Hematopoietic multipotent progenitor cell treated with erythropoietin and hydrocortisone succinate and interleukin-3 and kit ligand, for 8 days (in vitro differentiated cells): ENCODE data around the gene ASAH2.
"Not testable (repeated sequence)": the region's sequence is repeated elsewhere in the genome, so short reads cannot be mapped to it uniquely, and the experiment has no call there.

ENCODE experiments used
- DNase-seq: peaks from one replicate; pipeline ENCODE4 v3.0.0-alpha.2; 2015

ASAH2 gene

DNA sequence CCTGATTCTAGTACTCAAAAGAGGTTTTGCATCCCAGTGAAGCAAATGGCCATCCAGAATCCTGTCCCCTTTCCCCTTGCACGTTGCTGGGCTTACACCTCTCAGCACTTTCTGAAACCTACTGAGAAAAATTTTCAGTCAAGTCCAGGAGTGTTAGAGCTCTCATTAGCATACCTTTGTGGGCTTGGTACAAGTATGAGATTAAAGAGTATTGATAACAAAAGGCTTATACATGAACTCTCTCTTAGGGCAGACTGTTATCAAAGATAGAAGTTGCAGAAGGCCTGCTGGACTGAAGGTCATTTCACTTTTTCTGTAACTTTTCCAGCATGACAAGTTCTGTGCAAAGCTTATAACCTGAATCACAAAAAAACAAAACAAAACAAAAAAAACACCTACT is at the start of gene ASAH2:
ASAH2 (minus strand) TSS at position 123 of the 400 bp plus-strand sequence. CDS start 2,906 bp downstream, outside the sequence.
- DNase-seq = no peak

- no peak for DNase-seq
Measured at GRCh38 chr10:50299948-50300669, 48.8 kb upstream of the ASAH2 start.

- no peak for DNase-seq
Measured at GRCh38 chr10:50295367-50295766, 44.1 kb upstream of the ASAH2 start.

GRCh38 chr10:50294582-50294981 is 43.3 kb upstream of the ASAH2 start:
- DNase-seq = no peak

GRCh38 chr10:50293513-50294313 is 42.4 kb upstream of the ASAH2 start:
- DNase-seq = no peak

DNA sequence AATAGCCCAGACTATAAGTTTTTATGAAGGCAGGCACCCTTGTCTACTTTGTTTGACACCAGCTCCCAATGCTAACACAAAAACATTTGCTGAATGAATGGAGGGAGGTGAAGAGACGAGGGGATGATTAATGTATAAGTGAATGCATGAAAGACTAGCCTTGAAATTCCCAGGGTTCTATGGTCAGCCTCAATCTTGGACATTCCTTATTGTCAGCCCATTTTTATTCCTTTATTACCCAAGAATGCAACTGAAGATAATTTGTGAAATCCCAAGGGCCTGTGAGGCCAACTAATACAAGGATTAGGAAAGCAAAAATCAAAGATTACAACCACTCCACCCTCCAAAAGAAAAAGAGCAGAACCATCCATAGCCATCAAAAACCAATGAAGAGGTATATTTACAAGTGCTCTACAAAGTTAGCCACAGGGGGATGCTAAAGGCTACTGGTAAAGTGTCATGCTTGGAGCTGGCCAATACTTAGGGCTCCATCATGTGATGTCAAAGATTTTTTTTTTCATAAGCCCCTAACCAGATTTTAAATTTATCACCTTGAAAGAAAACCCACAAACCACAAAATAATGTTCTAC is 40.0 kb upstream of the ASAH2 start:
- peak; percentile 45 for DNase-seq

DNA sequence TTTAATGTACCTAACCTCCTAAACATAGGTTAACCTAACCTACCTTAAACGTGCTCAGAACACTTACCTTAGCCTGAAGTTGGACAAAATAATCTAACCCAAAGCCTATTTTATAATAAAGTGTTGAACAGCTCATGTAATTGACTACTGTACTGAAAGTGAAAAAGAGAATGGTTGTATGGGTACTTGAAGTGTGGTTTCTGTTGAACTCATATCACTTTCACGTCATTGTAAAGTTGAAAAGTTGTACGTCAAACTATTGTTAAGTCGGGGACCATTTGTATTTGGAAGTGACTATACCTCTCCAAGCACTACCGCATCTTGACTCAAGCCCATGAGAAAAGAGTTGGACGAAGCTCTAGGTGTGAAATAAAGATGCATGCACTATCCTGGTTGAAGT is 37.9 kb upstream of the ASAH2 start:
- DNase-seq = no peak

DNA sequence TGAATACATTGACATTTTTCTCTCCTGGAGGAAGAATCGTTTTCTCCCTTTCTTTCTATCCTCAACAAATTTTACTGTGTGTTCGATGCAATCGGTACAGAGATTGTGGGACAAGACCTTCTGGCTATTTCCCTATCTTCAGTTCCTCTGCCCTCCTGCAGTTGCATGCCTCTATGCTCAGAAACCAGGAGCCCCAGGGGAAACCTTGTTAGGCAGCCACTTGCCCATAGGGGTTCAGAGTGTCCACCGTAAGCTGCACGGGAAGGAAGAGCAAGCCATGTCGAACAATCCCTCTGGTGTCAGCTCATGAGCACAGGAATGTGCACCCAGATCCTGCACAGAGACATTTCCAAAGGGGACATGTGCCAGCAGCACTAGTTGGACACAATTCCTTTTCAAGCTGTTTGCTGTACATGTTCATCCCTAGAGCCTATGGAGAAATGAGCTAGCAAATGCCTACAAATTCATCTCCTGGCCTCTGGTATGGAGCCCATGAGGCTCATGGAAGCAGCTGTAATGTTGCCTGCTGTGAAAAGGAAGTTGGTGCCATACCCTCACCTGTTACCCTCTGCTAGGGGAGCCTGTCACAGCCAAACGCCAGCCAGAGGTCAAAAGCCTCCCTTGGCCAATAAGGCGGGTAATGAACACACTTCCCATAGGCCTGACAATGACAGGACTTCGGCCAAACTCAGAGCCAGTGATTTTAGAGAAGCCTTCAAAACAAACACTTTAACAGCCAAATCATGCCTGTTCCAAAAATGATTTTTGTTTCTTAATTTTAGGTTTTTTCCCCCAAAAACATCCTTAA is 35.9 kb upstream of the ASAH2 start:
- no peak for DNase-seq

- DNase-seq = no peak
Measured at GRCh38 chr10:50286517-50286916, 35.2 kb upstream of the ASAH2 start.

DNA sequence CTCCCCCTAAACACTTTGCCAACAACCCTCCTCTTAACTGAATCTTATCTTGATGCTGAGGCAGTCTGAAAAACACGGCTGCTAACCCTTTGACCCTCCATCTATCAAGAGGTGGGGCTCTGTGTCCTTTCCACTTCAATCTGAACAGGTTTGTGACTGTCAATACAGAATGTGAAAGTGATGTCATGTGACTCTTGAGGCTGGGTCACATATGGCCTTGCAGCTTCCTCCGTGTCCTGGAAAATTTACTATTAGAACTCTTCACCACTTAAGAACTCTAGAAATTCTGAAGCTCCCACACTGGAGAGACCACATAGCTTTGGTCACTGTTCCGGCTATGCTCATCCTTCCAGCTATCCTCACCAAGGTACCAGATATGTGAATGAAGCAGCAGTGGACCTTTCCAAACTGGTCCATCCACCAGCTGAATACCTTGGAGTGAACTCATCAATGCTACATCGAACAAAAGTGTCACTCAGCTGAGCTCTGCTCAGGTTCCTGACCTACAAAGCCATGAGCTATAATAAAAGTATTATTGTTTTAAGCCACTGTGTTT is 30.7 kb upstream of the ASAH2 start:
- DNase-seq = no peak

GRCh38 chr10:50281210-50281966 is 30.1 kb upstream of the ASAH2 start:
- no peak for DNase-seq

DNA sequence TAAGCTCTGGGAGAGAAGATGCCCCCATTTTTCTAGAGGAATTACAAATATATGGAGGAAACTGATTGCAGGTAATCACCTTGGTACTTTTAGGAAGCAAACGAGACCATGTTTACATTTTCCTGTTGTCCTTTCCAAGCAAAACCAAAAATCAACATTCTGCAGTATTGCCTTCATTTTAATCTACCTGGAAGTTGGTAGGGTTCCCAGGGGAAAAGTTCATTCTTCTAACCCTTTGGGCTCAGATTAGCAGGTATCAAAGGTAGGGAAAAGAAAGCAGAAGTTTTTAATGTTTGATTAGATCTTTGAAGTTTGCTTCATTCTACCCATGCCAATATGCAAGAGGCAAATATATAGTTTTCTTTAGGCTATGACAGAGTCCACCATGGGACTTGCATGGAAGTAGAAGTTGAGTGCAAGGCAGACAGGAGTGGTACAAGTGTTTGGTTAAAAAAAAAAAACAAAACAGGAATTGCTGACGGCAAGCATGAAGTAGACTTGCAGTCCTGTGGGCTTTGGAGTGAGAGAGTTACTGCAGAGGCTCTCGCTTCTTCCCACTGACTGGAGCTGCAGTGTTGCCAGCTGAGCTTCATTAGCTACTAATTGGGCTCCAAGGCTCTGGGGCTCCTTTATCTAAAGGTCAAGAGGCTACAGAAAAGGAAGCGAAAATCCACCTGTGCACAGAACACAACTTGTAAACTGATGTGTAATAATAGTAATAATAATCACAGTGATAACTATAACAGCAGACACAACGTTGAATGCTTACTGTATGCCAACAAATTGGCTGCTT is 28.9 kb upstream of the ASAH2 start:
- no peak for DNase-seq

DNA sequence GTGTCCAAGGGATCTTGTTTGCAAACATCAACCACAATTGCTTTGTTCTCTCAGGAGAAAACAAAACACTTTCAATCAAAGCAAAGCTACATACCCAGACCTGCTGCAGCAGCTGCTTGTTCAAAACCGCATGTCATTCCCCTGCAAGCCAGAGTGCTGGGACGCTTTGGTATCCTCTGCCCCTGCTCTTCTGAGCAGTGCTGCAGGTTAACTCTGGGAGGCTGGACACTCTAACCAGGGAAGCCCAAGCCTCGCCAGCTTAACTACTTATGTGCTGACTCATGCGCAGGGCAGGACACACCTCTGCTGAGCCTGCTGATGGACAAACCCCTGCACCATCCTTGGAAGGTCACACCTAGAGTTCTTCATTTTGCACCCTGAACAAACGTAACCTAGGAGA is 28.2 kb upstream of the ASAH2 start:
- DNase-seq = no peak

DNA sequence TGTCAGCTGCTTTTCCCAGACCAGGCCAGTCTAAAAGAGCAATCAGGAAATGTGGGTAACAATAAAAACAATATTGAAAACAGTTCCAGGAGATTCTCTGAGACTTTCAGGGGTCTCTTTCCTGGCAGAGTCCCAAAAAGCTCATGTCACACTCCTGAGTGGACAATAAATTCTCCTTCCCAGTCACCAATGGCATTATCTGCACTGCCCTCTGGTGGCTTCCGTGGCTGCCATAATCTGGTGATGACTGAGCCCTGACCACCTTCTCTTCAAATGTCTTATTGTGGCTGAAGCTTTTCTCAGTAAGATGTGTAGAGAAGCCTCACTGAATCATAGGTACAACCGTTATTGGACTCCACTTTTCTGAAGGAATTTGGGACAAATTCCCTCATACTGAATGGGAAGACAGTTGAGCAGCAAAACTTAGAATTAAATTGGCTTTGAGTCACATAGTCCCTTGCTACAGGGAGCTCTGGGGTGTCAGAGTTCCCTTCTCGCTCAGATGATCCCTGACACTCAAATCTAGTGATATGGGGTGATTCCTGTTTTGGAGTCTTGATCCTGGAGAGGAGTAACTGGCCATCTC is 24.4 kb upstream of the ASAH2 start:
- DNase-seq = peak; percentile 68

GRCh38 chr10:50272531-50272930 is 21.2 kb upstream of the ASAH2 start:
- DNase-seq = no peak

GRCh38 chr10:50271564-50272250 is 20.4 kb upstream of the ASAH2 start:
- no peak for DNase-seq

- not testable (repeated sequence) for DNase-seq
Measured at GRCh38 chr10:50267877-50268276, 16.6 kb upstream of the ASAH2 start.

GRCh38 chr10:50262625-50263024 is 11.3 kb upstream of the ASAH2 start:
- DNase-seq = not testable (repeated sequence)

GRCh38 chr10:50260791-50261281 is 9.5 kb upstream of the ASAH2 start:
- peak; percentile 23 for DNase-seq

- DNase-seq = no peak
Measured at GRCh38 chr10:50254479-50254878, 3.2 kb upstream of the ASAH2 start.
